ENCODE measurements around the gene DZIP1L.
"Not testable (repeated sequence)": the region's sequence is repeated elsewhere in the genome, so short reads cannot be mapped to it uniquely, and the experiment has no call there.

Gene DZIP1L, protein sequence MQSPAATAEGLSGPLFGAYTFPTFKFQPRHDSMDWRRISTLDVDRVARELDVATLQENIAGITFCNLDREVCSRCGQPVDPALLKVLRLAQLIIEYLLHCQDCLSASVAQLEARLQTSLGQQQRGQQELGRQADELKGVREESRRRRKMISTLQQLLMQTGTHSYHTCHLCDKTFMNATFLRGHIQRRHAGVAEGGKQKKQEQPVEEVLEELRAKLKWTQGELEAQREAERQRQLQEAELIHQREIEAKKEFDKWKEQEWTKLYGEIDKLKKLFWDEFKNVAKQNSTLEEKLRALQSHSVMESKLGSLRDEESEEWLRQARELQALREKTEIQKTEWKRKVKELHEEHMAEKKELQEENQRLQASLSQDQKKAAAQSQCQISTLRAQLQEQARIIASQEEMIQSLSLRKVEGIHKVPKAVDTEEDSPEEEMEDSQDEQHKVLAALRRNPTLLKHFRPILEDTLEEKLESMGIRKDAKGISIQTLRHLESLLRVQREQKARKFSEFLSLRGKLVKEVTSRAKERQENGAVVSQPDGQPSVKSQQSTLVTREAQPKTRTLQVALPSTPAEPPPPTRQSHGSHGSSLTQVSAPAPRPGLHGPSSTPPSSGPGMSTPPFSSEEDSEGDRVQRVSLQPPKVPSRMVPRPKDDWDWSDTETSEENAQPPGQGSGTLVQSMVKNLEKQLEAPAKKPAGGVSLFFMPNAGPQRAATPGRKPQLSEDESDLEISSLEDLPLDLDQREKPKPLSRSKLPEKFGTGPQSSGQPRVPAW

DNA sequence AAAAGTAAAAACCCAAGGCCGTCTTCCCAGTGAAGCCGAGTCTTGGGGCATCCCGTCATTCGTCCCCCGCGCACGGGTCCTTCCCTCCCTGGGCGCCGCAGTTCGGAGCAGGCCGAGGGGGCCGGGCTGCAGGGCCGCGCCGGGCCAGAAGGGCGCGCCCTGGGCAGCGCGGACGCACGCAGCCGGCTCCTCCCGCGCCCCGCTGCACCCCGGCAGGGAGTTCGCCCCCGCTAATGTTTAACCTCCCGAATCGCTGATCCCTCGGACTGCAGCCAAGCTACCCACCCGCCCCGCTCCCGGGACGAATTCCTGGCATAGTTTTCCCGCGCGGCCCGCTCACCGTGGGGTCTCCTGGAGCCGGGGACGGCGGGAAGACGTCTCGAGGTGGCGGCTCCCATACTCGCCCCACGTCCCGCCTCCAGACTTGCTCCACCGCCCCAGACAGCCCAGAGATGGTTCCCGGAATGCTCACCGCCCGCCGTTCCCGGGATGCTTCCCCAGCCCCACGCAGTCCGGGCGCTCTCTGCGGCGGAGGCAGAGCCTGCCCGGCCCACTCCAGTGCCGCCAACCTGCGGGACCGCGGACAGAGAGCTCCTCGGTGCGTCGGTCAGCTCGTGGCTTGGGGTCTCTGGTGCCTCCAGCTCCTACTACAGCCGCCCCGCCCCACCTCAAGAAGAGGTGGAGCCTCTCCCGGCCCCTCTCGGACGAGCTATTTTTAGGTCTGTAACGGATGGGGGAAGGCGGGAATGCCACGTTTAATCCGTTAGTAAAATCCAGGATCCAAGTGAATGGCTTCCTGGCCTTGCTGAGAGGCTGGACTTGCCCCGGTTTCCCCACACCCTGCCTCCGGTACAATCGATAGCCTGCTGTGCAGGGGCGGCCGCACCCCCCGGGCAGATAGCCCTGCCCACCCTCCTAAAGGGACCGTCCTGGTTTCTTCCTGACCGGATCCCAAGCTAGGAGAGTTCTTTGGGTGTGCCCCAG is at the start of gene DZIP1L:
TSS of gene DZIP1L (minus strand) at position 621 of the 984 bp plus-strand sequence. CDS start 11,637 bp downstream, outside the sequence.
- DNase-seq = peak; percentile 58 to 89

DNA sequence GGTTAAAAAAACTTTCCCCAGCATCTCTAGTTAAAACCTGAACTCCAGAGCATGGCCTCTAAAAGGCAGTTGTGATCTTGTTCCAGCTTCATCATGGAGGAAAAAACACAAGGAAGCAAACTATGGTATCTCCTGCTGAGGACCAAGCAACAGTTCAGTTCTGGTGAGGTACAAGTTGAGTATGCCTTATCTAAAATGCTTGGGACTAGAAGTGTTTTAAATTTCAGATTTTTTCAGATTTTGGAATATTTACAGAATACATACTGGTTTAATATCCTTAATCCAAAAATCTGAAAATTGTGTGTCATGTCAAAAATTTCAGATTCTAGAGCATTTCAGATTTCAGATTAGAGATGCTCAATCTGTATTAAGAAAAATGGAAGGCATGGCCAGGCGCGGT is 49.7 kb upstream of the DZIP1L start:
- no peak for DNase-seq

DNA sequence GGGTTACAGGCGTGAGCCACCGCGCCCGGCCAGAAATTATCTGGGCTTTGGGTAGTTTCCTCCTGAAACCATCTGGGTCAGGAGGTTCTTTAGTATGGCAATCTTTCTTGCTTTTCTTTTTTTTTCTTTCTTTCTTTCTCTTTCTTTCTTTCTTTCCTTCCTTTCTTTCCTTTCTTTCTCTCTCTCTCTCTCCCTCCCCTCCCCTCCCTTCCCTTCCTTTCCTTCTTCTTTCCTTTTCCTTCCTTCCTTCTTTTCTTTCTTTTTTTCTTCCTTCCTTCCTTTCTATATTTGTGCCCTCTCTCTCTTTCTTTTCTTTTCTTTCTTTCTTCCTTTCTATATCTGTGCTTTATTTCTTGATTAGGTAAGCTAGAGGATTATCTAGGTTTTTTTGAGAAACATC is 42.3 kb upstream of the DZIP1L start:
- no peak for DNase-seq

DNA sequence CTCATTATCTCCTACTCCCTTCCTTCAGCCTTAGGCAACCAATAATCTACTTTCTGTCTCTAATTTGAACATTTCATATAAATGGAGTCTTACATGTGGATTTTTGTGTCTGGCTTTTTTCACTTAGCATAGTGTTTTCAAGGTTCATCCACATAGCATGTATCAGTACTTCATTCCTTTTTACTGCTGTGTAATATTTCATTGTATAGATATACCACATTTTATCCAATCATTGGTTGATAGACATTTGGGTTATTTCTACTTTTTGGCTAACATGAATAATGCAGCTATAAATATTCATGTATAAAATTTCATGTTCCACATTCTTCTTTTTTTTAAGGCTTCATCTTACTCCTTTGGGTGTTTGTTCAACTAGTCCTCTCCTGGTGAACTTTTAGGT is 39.1 kb upstream of the DZIP1L start:
- DNase-seq = no peak

DNA sequence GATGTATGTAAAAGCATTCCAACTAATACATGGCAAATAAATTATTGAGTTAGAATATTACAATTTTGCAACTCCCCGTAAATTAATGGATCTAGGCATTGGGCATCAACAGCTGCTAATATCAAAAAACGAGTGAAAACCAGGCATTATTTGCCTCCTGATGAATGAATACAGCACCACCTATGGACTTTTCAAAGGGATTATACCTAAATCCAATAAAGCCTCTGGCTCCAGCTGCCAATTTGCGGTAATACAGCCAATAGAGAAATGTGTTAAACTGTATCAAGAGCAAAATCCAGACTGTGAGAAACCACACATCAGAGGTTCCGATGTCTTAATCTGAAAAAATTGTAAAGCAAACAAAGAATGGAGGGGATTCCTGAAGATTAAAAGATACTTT is 33.1 kb upstream of the DZIP1L start:
- no peak for DNase-seq

DNA sequence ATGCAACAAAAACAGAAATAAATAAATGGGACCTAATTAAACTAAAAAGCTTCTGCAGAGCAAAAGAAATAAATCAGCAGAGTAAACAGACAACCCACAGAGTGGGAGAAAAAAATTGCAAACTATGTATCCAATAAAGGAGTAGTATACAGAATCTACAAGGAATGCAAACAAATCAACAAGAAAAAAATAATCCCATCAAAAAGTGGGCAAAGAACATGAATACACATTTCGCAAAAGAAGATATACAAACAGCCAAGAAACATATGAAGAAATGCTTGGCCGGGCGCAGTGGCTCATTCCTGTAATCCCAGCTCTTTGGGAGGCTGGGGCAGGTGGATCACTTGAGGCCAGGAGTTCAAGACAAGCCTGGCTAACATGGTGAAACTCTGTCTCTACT is 26.8 kb upstream of the DZIP1L start:
- not testable (repeated sequence) for DNase-seq

DNA sequence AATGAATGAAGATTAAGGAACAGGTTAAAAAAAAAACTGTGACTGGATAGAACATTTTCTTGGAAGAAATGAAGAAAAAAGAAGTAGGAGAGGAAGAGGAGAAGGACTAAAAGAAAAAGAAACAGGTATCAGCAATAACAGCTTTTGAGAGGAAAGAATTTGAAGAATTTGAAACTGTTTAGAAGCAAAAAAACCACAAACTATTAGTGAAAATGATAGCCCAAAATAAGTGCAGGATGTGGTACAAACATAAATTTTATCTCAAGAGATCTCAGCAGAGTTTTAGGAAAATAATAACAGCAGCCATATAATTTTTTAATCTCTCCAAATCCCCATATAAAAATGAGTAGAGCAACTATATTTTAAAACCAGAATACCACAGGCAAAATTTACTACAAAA is 25.5 kb upstream of the DZIP1L start:
- DNase-seq = no peak

DNA sequence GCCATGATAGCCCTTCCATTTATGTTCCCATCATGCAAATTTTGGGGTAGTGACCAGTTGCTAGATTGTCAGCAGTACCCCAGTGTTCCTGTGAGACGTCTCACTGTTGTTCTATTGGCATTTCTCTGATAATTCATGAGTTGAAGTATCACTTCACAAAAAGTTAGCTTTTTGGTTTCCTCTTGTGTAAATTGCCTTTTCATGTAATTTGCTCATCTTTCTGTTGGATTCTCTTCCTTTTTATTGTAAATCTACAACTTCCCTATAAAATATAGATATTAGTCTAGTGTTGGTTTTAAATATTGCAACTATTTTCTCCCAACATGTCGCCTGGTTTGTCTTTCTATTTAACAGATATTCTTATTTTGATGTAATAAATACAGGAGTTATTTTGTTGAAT is 24.3 kb upstream of the DZIP1L start:
- DNase-seq = no peak

DNA sequence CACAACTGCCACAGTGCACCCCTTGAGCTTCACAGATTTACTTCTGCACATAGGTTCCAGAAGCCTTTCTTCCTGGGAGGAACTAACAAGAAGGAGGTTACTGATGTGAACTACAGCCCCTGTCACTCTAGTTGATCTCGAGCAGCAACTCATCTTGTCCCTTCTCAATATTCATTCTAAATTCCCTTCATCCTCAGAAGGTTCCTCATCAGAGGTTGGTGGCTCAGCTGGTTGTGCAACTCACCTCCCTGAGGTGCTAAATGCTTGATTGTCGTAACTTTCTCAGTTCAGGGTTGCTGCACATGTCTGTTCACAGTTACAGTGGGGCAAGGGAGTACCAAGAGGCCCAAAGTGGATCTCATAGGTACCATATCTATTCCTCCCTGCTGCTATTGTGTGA is 22.5 kb upstream of the DZIP1L start:
- no peak for DNase-seq

DNA sequence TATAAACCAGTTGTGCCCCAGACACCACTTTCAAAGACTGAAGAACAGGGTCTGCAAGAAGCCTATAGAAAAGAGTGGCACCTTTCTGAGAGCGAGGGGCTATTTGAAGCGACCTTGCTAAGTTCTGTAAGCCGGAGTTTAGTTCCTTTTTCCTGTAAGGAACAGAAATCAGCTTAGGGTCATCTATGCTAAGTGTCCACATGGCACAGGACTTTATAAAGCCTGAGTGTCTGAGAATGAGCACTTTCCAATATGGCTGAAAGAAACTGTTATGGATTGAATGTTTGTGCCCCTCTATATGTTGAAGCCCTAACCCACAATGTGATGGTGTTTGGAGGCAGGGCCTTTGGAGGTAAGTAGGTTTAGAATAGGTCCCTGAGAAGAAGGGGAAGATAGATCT is 20.8 kb upstream of the DZIP1L start:
- DNase-seq = no peak

DNA sequence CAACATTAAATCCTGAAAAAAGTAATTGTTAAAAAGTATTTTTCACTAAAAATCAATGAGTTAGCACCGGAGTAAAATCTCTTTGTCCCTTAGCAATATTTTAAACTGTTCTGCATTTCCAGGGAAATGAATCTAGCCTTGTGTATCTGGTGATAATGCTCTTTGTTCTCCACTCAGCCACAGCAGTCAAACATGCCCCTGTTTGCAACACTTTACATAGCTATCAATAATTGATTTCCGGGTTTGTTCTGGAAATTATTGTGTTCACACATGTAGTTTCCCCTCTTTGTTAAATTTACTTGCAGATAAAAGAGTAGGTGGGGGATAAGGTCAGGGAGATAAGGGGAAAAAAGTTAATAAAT is 20.4 kb upstream of the DZIP1L start:
- no peak for DNase-seq

DNA sequence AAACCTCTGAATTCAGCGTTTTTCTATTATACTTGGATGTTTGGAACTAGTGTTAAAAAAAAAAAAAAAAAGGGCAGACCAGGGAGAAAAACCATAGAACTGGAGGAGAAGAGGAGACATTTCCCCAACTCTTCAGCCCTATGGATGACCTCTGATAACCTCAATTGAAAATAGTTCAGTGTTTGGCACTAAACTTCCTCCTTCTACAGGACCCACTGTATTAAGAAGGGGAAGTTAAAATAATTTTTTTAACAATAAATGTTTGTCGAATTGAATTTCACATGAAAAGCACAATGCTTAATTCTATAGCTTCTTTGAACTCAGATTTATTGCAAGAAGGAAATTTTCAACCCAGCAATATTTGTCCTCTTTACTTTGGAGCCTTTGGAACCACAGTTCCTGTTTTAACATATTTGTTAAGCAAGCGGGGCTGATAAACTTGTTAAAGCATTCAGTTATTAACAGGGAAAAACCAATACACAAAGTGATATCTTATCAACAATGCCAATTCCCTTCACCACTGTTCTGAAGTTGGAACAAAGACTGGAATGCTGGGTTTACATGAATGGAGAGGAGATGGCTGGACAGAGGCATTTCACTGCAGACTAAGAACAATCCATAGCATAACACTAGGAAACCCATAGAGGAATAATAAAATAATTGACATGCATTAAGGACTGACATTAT is 19.9 kb upstream of the DZIP1L start:
- no peak for DNase-seq

DNA sequence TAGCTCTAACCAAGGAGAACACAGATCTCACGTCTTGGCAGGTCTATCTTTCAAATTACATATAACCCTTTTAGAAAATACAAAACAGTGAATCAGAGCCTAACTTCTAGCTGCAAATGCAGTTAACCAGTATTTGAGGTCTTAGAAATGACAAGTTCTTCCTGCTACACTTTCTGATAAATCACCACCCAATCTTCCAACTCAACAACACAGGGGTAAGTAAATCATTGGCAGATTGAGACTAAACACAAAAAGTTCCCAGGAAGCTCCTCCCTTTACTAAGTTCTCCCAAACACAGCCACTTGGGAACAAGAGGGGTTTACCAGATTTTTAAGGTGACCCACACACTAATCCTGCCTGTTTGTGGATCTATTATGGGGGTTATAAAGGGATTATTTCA is 16.8 kb upstream of the DZIP1L start, which contains the start of gene A4GNT:
TSS of gene A4GNT (minus strand) at position 152 of the 400 bp plus-strand sequence. CDS start 1,134 bp downstream, outside the sequence.
- DNase-seq = no peak

DNA sequence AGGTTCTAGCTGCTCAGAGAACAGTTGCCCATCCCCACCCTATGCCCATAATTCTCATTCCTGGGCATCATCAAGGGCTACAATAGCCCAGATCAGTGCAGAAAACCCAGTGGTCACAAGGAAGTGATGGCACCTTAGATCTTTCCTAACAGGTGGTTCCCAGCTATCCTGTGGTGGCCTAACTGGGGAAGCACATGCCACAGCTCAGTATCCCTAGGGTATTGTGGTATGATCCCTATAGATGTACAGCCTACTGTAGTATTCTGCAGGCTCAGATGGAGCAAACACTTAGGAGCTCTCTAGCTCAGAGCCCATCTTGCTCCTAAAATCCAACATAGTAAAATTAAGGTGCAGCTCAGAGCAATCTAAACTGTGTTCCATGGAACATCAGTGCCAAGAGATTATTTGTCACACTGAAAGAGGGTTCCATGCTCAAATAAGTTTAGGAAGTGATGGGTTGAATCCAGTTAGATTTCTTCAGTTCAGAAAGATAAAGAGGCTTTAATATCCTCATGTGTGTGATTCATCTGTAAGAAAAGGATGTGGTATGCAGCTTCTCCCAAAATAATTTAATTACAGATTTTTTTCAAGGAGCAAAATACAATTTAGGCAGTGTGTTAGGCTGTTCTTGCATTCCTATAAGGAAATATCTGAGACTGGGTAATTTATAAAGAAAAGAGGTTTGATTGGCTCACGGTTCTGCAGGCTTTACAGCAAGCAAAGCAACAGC is 12.4 kb upstream of the DZIP1L start:
- no peak for DNase-seq

DNA sequence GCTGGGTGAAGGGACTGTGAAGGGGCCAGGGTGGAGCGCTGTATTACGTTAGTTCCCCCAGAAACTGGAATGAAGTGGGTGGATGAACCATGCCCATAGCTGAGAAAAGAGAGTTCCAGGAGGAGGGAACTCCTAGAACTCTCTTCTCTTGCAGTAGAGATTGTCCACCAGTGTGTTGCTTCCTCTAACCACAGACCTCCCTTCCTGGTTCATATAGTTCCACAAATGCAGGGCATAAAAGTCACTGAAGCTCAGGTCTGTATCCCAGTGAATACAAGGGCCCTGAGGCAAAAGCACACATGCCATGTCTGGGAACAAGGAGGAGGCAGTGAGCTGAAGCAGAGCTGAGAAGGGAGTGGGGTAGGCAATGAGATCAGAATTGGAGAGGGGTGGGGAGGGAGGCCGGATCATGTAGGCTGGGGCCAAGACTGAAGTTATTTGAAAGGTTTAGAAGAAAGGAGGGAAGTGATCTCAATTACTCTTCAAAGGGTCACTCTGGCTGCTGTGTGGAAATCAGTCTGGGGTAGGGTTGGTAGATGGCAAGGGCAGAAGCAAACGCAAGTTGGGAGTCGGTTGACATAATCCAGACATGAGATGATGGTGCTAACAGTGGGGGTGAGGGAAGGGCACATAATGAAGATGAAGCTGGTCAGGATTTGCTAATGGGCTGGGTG is 10.3 kb upstream of the DZIP1L start:
- no peak for DNase-seq

DNA sequence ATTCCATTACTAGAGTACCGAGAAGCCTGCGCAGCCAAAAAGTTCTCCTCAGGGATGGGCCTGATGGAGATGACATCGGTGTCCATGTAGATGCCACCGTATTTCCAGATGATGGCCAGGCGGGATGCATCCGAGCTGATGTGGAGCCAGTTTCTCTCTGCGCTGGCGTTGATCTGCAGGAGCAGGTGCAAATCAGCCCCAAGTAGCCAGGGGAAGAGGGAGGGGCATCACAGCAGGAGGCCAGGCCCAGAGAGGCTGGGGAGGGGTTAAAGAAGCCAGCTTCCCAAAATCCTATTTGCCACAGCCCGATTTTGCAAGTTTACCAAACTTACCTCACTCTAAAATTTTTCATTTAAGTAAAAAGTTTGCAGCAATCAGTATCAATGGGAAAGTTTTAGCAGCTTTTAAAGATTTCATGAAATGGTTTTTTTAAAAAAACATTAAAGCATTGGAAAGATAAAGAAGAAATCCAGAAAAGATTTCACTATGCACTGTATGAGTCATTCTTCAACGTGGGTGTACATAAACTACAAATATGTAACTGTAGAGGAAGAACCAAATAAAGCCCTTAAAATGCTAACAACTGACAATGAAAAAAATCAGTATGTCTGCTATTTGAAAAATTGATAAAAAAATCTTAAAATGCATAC is 9.4 kb upstream of the DZIP1L start:
- no peak for DNase-seq

DNA sequence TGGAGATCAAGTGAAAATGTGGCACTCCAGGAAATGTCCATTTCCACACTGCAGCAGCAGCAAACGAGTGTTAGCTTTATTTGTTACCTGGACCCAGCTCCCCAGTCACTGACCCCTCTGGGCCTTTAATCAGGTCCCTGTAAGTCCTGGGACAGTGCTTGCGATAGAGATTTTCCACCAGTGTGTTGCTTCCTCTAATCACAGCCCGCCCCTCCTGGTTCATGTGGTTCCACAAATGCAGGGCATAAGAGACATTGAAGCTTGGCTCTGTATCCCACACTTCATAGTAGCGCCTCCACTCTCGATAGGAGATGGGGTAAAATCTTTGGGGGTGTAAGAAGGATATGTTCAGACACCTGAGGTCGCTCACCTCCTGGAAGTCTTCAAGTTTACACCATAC is 8.8 kb upstream of the DZIP1L start:
- DNase-seq = no peak

DNA sequence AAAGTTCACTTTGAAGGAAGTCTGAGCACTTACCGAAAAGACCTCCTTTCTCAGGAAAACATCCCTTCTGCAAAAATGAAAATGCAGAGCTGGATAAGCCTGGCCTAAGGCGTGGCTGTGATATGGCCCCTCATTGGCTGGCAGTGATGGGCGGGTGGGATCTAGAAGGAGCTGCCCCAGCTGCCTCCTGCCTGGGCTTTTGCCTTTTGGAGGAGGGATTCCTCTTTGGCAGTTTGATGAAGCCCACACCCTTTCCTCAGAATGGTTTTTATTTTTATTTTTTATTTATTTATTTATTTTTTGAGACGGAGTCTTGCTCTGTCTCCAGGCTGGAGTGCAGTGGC is 4.0 kb upstream of the DZIP1L start:
- no peak for DNase-seq

DNA sequence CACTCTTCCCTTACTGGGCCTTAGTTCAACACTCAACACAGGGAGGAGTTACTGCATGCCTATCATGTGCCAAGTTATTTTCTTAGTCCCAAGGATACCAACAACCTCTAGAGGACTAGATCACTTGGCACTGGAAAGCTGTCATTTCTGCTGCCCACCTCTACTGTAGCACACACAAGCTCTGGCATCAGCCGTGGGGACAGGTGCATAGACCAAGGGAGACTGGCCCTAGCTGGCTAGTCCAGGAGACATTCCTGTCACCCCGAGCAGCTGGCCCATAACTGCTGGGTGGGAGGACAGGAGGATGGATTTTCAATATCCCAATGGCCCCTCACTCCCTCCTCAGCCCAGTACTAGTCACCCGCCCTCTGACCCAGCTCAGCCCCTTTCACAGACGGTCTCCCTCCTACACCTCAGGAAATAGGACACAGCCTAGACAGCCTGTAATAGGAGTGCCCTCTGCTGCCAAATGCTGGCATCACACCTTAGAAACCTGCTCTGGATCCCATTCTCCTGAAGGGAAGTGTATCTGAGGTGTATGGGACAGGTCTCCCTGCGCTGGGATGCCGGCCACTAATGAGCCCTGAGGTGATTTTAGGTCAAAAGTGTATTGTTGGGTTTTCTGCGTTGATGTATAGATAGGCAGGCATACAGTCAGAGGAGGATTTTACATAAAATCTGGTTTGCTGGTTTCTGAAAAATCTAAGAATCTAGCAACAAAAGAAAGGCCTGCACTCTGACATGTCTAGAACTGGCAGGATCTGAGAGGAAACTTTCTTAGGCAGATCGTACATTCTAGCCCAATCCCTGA is 3.4 kb upstream of the DZIP1L start:
- peak; percentile 16 to 73 for DNase-seq

DNA sequence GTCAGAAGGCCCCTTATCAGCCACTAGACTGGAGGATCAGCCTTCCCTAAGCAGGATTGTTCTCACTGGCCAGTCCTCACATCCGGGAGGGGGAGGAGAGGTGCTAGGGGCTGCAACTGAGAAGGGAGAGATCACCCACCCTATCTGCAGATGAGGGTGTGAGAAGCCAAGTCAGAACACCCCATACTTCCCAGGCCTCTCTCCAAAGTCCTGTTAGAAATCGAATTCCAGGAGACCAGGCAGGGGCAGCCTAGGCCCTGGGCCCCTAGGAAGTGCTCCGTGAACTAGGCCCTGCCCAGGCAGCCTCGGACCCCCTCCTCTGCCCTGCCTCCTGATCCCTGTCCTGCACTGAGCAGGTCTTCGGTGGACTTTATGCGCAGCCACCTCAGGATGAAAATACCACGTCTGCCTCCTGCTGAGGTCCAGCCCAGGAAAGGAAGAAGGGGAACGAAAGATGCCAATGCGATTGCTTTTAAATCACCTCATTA is 933 bp downstream of the DZIP1L start:
- no peak for DNase-seq
